NOMO-1 treated with dmso at 0.1 percent for 144 hours (cell line): ENCODE data around the gene ZIC3.

Experiments used
- DNase-seq: peaks from one replicate; lab custom pipeline; 2025; ENCODE audit not compliant: unreplicated experiment; lab: John Stamatoyannopoulos, UW

ZIC3 gene

GRCh38 chrX:137573324-137574101 is 7.6 kb downstream of the ZIC3 start:
- no peak for DNase-seq

- DNase-seq = no peak
These were observed 8.3 kb downstream of the ZIC3 start for GRCh38 chrX:137574102-137574783.

- no peak for DNase-seq
These were observed 8.9 kb downstream of the ZIC3 start for GRCh38 chrX:137574784-137575293.

- DNase-seq = no peak
These were observed 9.8 kb downstream of the ZIC3 start for GRCh38 chrX:137575596-137576255.

GRCh38 chrX:137587151-137587550 is 21.2 kb downstream of the ZIC3 start:
- DNase-seq = no peak

GRCh38 chrX:137600769-137601168 is 34.8 kb downstream of the ZIC3 start:
- DNase-seq = no peak
